PC-9 (cell line): ENCODE results near the gene MCM6.

Source experiments
- CTCF ChIP-seq: fragments of 200-600 bp; sonication (generic); conservative IDR thresholded peaks from 2 replicates; pipeline ENCODE4 v1.6.1; 2017; ENCODE audit warnings: mixed run types, antibody characterized with exemption, mild to moderate bottlenecking, moderate library complexity
- EZH2 ChIP-seq: fragments of 200-600 bp; sonication (generic); IDR thresholded peaks from 2 replicates; pipeline ENCODE4 v1.8.0; 2017; ENCODE audit warnings: antibody characterized with exemption, low read depth

GRCh38 chr2:135913727-135914365 is 37.6 kb upstream of the MCM6 start:
- TF ChIP-seq CTCF (peak; percentile 93), EZH2 (no peak)
